Stromal cell of bone marrow (primary cell): ENCODE measurements around the gene TMEM184B.
A peak's percentile ranks its signal among the peaks of the same experiment; 100 is the strongest.

Source experiments
- DNase-seq: peaks from one replicate; pipeline ENCODE4 v3.0.0-alpha.2; 2012; ENCODE audit warnings: low read depth

The TMEM184B gene

DNA sequence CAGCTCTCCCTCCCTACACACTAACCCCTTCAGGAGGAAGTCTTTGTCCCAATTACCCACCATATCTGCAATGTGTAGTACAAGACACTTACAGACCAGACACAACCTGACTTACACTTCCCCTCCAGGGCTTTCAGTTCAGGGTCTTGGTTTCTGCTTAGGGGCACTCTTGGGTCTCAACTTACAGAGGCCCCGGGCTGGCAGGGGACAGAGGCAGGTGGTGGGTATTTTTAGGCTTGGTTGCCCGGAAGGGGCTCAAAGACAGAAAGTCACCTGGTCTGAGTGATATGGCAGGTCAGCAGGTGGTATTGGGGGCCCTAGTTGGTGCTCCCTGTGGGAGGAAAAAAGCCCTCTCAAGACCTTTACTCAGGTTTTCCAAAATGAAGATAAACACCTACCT, 3.4 kb upstream of the TMEM184B start:
- DNase-seq: no peak

DNA sequence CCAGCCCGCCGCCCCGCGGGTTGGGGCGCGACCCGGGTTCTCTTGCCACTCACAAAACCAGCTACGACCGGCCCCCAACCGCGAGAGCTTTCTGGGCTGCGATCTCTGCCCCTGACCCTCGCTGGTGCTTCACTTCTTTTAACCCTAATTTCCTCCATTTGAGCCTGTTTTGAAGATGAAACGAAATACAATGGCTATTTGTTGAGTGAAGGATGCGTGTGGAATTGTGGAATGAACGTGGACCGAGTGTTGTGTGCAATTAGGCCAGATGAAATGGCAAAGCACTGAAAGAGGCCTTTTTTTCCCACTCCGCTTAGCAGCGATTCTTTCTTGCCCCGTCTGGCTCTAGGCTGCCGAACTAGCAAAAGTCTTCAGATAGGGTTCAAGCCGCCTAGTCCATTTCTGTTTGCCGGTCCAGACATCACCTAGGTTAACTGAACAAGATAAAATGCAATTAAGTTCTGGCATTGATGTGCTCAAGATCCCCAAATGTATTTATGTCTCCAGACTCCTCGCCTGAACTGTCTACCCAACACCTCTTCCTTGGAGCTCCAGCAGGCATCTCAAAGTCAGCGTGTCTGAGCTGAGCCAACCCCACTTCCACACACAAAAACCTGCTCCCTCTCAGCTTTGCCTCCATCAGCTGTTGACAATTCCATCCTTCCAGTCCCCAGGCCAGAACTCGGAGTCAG, 471 bp upstream of the TMEM184B start:
- DNase-seq: no peak

DNA sequence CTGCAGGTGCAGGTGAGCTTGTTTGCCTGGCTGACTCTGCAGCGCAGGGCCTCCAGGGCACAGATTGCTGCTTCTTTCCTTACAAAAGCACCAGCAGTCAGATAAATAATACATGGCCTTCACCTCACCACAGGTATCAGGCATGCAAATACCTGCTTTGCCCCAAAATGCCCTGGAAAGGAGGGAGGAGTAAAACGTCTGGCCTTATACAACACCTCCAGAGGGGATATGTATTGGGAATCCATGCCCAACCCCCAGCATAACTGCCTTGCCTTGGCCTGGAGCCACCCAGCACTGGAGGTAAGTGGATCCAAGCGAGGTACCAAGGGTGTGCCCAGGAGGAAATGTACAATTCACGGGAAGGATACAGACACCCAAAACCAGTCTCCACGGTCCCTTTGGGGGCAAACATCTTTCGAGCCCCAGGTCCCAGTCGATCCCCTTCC, 860 bp downstream of the TMEM184B start:
- DNase-seq: no peak

DNA sequence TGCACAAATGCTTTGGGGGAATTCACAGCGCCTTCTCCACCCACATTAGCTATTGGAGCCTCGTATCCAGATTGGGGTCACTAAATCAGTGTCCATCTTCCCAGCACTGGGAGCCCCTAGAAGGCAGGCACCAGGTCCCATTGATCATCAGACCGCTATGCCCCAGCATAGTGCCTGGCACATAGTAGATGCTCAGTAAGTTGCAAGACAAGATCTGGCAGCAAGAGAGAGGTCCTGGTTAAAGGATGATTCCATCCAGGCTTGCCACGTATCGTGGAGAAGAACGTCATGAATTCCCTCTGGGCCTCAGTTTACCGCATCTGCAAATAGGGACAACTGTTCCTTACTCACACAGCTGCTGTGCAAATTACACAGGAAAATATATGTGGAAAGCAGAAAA, 1.7 kb downstream of the TMEM184B start:
- no peak for DNase-seq

DNA sequence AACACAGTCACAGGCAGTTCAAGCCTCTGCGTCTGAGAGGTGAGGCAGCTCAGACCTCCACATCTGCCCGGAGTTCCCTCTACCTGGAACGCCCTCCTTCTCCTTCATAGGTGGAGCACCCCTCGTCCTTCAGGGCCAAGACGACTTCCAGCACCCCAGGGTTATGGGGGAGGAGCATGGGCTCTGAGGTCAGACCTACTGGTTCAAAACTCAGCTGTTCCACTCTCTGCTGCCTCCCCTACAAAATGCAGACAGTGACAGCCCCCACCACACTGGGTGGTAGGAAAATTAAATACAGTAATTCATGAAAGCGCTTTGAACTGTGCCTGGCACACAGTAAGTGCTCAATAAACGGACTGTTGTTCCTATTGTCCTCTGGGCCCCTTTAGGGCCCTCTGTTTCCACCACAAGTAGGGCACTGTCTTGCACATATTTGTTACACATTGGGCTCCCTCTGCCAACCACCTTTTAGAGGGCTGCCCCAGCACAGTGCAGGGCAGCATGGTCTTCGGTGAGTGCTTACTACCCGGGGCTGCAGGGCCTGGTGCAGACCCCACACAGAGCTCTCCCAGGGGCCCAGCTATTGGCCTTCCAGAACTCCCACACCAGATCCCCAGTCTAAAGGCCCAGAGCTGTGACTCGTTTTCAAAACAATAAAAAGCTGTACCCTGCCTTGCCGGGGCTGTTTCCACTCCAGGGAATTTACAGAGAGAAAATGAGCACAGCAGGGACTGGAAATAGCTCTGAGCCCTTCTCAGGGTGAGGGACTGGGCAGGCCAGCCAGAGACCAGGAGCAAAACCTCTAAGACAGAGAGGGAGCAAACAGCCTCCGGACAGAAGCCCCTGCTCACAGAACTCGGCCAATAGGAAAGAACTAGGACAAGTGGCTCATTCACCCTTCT, 2.5 kb downstream of the TMEM184B start:
- DNase-seq: no peak

DNA sequence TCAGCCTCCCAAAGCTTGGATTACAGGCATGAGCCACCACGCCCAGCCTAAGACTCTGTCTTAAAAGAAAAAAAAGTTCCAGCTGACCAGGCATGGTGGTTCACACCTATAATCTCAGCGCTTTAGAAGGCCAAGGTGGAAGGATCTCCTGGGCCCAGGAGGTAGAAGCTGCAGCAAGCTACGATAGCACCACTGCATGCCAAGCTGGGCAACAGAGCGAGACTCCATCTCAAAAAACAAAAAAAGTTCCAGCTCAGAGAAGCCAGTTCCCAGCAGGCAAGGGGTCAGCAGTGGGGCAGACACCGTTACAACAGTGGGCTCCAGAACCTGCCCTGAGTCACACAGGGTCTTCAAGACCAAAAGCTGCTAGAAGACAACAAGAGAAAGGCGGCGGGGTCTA, 3.3 kb downstream of the TMEM184B start:
- DNase-seq: no peak

DNA sequence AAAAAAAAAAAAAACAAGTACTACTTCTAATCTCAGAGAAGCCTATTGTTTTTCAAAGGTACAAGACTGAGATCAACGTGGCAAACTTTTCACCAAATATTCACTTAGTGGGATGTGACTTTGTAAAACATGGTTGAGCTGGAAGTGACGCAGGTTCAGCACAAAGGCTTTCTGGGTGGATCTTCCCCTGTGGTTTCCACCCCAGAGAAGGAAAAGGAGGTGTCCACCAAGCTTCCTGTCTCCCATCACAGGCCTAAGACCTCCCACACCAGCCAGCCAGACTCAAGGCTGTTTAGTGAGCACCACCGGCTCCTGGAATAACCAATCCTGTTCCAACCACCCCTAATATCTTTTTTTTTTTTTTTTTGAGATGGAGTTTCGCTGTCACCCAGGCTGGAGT, 5.7 kb downstream of the TMEM184B start:
- no peak for DNase-seq

DNA sequence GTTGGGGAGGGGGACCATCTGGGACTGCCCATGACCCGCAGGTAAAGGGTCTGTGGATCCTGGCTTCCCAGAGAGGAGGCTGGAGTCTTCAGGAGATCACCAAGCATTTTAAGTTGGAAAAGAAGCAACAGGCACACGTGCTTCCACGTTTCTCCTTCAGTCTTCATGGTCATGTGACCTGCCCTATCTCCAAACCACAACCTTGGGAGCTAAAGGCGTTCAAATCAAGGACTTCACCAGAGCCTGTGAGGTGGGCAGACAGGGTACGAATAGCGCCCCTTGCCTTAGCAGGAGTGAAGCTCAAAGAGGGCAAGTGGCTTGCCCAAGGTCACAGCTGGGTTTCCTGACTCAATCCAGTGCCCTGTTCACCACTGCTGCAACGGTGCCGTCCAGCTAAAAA, 6.7 kb downstream of the TMEM184B start:
- DNase-seq: no peak

DNA sequence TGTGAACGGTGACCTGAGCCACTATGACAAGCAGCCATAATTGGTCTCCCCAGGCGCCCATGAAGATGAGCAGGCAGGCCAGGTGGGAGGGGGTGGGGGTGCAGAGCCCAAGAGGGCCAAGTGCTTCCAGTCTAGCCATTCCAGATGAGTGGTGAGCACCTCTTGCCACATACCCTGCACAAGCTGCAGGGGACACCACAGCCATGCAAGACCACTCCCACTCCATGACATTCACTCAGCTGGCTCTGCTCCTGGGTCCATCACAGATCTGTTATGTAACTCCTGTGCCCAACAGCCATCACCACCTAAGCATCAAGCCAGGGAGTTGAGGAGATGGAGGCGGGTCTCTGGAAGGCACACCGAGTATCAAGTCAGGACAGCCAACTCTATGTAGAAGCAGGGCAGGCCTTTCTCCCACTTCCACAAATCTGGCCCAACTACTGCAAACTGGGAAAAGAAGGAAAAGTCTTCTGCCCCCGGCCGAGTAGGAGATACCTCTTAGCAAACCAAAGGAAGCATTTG, 8.4 kb downstream of the TMEM184B start:
- DNase-seq: no peak

DNA sequence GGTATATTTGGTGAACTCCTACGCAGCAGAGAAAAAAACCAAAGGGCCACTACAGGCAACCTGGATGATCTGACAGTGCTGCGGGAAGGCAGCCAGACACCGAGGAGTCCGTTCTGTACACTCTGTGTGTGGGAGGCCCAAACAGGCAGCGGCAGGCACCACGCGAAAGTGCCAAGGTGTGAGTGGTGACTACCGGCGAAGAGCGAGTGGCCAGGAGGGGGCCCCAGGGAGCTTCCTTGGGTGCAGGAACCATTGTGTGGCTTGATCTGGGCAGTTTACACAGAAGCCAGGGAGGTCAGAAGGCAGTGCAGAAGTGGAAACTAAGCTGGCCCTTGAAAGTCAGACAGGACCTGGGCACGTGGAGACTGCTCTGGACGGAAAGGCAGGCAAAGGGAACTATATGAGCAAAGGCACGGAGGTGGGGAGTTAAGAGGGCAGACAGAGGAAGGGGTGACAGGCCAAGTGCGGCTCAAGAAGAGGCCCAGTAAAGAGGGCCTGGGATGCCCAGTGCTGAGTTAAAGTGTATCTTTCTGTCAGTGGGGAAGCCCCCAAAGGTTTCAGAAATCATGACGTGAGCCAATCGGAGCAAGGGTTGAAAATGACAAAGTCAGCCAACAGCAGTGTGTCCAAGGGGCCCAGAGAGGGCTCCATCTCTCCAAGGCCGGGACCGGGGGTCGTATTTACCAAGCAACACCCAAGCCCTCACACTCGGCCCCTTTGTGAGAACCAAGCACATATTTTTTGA, 10.6 kb downstream of the TMEM184B start:
- DNase-seq: no peak

DNA sequence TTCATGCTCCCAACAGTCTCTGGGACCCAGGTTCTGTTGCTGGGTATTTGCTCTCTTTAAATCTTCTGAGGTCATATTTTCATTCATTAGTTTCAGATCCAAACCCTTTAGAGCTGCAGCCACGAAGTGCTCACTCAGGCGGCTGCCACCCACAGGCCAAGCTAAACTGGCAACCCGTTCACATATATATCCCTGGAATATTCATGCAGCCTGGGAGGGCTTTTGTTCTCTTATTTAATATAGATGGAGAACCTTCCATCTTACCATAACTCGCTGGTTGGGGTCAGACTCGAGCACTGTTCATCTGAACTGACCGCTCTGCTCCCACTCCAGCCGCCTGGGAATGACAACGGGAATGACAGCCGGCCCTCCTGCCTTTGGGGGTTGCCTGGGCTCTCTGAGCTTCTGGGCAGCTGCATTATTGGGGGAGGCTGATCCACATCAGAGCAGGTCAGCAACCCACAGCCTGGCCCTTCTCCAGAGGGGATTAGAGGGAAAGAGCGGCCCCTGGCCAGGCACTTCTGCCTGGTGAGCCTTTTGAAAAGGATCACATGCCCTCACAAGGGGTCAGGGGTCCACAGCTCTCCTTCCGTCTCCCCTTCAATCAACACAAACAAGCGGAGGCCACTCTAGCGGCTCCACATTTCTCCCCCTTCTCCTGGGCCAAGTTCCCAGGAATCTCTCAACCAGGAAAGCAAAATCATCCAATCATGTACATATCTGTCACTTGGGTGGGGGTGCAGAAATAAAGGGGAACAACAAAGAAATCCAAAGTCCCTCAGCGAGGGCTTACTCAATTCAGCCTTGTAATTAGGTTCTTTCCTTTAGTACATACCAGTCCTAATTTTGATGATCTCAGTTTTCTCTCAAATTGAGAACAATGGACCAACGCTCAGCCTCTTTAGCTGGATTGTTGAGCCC, 11.8 kb downstream of the TMEM184B start:
- DNase-seq: no peak

DNA sequence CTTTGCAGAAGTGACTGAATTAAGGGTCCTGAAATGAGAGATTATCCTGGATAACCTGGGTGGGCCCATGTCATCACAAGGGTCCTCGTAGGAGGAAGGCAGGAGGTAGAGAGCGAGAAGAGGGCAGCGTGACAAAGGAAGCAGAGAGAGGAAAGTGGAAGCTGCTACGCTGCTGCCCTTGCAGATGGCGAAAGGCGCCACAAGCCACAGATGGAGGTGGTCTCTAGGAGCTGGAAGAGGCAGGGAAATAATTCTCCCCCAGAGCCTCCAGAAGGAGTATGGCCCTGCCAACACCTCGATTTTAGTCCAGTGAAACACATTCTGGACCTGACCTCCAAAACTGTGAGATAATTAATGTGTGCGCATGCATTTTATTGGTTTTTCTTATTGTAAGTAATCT, 13.4 kb downstream of the TMEM184B start:
- no peak for DNase-seq

DNA sequence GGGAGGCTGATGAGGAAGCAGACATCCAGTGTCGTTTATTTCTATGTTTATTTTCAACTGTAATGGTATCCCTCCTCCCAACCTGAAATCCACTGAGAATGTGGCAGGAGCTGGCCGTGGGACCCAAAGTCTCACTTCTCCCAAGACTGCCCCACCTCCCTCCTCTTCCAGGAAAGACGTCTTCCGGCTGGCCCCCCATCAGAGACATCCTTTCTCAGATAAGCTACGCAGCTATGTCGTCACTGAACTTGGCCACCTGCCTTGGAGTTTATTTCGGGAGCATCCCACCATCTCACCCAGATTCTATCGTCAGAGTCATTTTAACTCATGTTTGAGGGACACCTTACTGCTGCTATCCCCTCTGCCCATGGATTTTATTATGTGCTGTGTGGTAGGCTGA, 13.9 kb downstream of the TMEM184B start:
- DNase-seq: no peak

DNA sequence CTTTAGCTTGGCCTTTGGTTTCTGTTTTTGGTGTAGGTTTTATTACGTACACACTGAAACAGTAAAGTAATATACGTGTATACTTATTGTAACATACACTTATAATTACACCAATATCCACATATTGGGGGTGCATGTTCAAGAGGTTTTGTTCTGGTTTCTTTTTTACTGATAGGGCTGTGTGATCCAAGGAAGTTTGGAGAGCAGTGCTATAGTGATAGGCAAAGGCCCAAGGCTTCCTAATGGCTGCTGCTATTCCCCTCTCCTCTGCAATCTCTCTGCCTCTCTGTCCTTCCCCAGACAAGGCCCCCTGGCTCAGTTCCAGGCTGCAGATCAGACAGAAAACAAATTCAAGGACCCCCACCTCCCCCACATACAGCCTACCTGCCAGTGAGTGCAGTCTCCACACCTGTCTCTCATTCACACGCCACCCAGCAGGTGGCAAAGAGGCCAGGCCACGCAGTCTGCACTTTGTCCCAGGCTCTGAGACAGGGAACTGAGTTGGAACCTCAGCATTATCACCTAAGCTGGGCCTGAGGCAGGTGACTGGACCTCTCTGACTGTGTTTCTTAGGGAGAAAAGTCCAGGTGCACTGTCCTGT, 15.1 kb downstream of the TMEM184B start:
- DNase-seq: no peak

DNA sequence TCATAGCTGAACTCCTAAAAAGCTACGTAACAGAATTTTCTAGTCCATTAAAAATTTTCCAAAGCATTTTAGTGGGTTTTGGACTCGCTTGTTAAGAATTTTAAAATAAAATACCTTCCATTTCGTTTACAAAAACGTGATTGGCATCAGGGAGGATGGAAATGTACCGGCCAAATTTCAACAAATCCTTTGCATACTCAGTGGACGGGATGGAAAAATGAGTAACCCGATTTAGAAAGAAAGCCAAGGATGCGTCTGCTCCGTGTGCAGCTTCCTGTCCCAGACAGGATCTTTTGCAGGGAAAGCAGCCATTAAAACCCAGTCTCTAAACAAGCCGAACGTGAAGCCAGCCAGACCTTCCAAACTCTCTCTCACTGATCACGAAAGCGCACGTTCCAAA, 15.6 kb downstream of the TMEM184B start:
- DNase-seq: peak; percentile 73

DNA sequence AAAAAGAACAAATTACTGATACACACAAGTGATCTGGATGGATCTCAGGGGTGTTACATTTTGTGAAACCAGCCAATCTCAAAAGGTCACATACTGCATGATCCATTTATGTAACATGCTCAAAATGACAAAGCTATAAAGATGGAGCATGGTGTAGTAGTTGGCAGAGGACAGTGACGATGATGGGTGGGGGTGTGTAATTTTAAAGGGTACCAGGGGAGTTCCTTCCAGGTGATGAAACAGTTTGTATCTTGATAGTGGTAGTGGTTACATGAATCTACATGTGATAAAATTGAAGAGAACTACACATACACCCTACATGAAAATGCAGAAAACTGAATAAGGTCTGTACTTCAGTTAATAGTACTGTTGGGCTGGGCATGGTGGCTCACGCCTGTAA, 17.1 kb downstream of the TMEM184B start:
- DNase-seq: no peak

DNA sequence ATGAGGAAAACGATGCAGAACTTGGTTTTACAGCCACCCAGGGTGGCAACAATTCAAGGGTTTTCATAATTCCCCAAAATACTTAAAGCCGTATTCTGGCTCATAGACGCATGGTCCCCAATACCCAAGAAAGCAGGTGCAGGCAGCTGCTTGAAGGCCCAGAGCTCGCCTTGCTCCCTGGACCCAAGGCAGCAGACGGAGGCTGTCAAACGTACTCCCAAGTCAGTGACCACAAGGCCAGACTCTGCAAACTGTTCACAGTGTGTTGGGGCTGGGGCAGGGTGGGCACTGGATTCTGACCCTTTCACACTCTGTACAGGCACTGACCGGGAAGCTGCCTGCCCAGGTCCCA, 21.5 kb downstream of the TMEM184B start:
- DNase-seq: no peak

DNA sequence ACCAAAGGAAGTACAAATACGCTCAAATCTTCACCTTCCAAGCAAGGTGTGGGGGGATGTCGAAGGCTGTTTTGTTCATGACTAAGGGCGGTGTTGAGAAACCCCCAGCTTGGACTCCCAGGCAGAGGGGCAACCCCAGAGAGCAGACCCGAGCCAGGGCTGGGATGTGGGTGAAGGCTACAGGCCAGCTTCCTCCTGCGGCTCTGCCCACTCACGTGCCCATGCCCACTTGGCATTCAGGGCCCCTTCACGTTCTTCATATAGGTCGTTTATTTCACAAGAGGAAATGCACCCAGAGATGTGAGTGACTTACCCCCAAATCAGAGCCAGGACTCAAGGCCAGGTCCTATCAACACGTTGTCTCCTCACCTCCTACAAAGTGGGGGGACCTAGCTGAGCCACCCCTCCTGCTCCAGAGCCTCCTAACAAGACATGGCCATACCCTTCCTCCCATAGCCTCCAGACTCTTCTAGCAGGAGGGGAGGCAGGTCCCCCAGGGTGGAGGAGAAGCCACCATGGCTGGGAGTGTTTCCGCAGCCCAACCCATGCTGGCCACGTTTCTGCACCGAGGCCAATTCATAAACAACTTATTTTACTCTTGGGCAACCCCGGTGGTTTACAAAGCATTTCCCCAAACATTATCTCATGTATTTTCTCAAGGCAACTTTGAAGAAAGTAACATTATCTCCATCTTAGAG, 22.0 kb downstream of the TMEM184B start:
- no peak for DNase-seq

DNA sequence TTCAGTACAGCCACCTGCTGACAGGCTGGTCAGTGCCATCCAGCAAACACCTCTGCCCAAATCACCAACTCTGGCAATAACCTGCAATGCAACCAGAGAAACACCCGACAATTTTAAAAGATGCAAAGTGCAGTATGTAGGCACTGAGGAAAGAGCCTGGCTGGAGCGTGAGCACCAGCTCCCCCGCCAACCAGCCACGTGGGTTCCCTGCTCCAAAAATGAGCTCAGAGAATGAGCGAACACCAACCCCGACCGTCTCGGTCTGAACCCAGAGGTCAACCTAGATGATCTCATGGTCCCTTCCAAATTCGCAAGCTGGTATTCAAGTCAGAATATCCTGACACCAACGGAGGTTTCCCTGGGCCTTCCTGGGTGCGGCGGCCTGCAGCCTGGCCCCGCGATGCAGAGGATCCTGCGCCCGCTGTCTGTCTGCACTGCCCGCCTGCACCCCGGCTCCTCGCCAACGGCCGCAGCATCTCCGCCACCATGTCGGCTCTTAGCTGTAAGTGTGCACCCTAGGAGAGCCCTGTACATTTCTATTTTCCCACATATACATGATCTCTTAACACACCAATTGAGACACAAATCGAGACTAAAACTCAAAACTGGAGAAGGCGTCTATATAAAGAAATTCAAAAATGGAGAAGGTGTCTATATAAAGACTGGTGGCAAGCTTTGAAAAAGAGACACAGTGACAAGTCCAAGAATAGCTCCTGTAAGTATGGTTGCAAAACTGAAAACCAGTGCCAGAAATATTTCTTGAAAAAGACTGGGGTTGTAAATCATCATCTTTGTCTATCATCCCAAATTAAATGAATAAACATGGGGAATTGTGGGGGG, 22.8 kb downstream of the TMEM184B start:
- DNase-seq: no peak

DNA sequence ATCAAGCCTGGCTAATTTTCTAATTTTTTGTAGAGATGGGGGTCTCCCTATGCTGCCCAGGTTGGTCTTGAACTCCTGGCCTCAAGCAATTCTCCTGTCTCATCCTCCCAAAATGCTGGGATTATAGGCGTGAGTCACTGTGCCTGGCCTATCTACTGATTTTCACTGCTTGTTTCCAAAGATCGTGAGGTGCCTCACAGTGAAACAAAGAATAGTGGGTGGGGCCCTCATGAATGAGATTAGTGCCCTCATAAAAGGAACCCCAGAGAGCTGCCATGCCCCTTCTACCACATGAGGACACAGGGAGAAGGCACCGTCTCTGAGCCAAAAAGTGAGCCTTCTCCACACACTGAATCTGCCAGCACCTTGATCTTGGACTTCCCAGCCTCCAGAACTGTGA, 23.5 kb downstream of the TMEM184B start:
- DNase-seq: no peak
